K562 (cell line): ENCODE measurements around the gene RDH5. TPM values are rescaled to one million over a fixed set of nuclear protein-coding genes. Genes with fewer than 3 reads are reported as not detected.

Source experiments
- ATAC-seq: fragments of 200-7000 bp; cut with Tn5 transposase; 3 replicates; pipeline ENCODE4 v1.9.1; 2020; ENCODE audit warnings: moderate library complexity
- BruUV-seq: library from RNA; stranded (reverse); fragments of 400-500 nt; replicated peaks from 2 replicates; lab custom pipeline; 2021; lab: Mats Ljungman, UMichigan
- CTCF ChIA-PET: fragments of 300-600 bp; formaldehyde crosslinking; extraction: SDS; loops from one replicate; lab custom pipeline; 2021; ENCODE audit warnings: low intra/inter-chr PET ratio; lab: Yijun Ruan, JAX
- POLR2A ChIA-PET: fragments of 300-600, 350-650 bp; sonication (Branson Sonifier 250); formaldehyde crosslinking; extraction: SDS; loops from one replicate; lab custom pipeline; 2021; ENCODE audit warnings: antibody characterized with exemption, inconsistent platforms; lab: Yijun Ruan, JAX
- DNase-seq, 4 experiments: peaks; one replicate each; pipeline versions ENCODE4 v3.0.0 to v3.0.0-alpha.2; 2011 to 2018; ENCODE audit warnings: low spot score in 3 of 4, mixed read lengths in 3 of 4; ENCODE audit errors: extremely low read depth in 1 of 4
- FAIRE-seq: peaks from 2 replicates; lab custom pipeline; 2011; peaks lifted over from hg19 to GRCh38; lab: Jason Lieb, UNC
- H2AFZ ChIP-seq: 2 replicates; pipeline ENCODE4 v1.6.0; 2011; ENCODE audit warnings: low read depth, low read length, control low read depth, inconsistent platforms
- H3K27ac ChIP-seq: fragments of 200-600 bp; 3 replicates; pipeline ENCODE4 v1.8.0; 2011; ENCODE audit warnings: low read depth, mild to moderate bottlenecking, control low read depth, inconsistent platforms, low read length, moderate library complexity, mixed read lengths; ENCODE audit errors: extremely low read depth
- H3K27me3 ChIP-seq, 2 experiments: fragments of 300-600 bp in 1 of 2; 2 replicates in 1 of 2; 3 replicates in 1 of 2; pipeline versions ENCODE4 v1.6.0 to v1.8.0; 2011; ENCODE audit warnings: inconsistent platforms in 2 of 2, low read length in 2 of 2, mild to moderate bottlenecking in 1 of 2, mixed read lengths in 1 of 2, moderate library complexity in 1 of 2; ENCODE audit not compliant: control insufficient read depth in 2 of 2, insufficient read depth in 2 of 2
- H3K36me3 ChIP-seq: fragments of 300-600 bp; 3 replicates; pipeline ENCODE4 v1.8.0; 2011; ENCODE audit warnings: mild to moderate bottlenecking, low read length, inconsistent platforms; ENCODE audit not compliant: control insufficient read depth, insufficient read depth
- H3K4me1 ChIP-seq, 2 experiments: fragments of 200-600 bp in 1 of 2; replicated peaks in 1 of 2; 2 replicates in 1 of 2; 3 replicates in 1 of 2; pipeline versions ENCODE4 v1.5.1 to v1.8.0; 2011; ENCODE audit warnings: inconsistent platforms in 2 of 2, low read length in 2 of 2, mild to moderate bottlenecking in 1 of 2, mixed read lengths in 1 of 2, moderate library complexity in 1 of 2; ENCODE audit not compliant: control insufficient read depth in 2 of 2, insufficient read depth in 2 of 2
- H3K4me2 ChIP-seq: 2 replicates; pipeline ENCODE4 v1.6.1; 2011; ENCODE audit warnings: low read length, control low read depth, inconsistent platforms, mixed read lengths; ENCODE audit not compliant: insufficient read depth
- H3K4me3 ChIP-seq: fragments of 200-600 bp; sonication (generic), shearing (Covaris generic); 2 replicates; pipeline ENCODE4 v1.5.1; 2016; ENCODE audit warnings: control low read depth, inconsistent platforms
- H3K79me2 ChIP-seq: fragments of 200-600 bp; 3 replicates; pipeline ENCODE4 v1.8.0; 2011; ENCODE audit warnings: low read length, inconsistent platforms; ENCODE audit not compliant: control insufficient read depth, insufficient read depth
- H3K9ac ChIP-seq, 2 experiments: 2 replicates each; pipeline versions ENCODE4 v1.6.0 to v1.6.1; 2011; ENCODE audit warnings: low read depth in 2 of 2, low read length in 2 of 2, control low read depth in 1 of 2, inconsistent platforms in 1 of 2, mild to moderate bottlenecking in 1 of 2, mixed read lengths in 1 of 2; ENCODE audit not compliant: insufficient read depth in 1 of 2
- H3K9me1 ChIP-seq: one replicate; pipeline ENCODE4 v1.6.0; 2011; ENCODE audit warnings: inconsistent platforms, mild to moderate bottlenecking, low read length, moderate library complexity; ENCODE audit not compliant: control insufficient read depth, insufficient read depth
- H3K9me3 ChIP-seq: replicated peaks from 2 replicates; pipeline ENCODE4 v1.5.1; 2011; ENCODE audit warnings: low read depth, low read length, inconsistent platforms; ENCODE audit not compliant: control insufficient read depth, insufficient read depth
- H4K20me1 ChIP-seq: replicated peaks from 2 replicates; pipeline ENCODE4 v1.6.1; 2011; ENCODE audit warnings: low read length, inconsistent platforms, mixed read lengths; ENCODE audit not compliant: control insufficient read depth, insufficient read depth
- CREM ChIP-seq: IDR thresholded peaks from 2 replicates; pipeline ENCODE4 v1.6.1; 2014; ENCODE audit warnings: antibody characterized with exemption, low read depth
- FOXO4 ChIP-seq: fragments of 450-650 bp; formaldehyde crosslinking; IDR thresholded peaks from 2 replicates; pipeline ENCODE4 v1.4.0; 2020; ENCODE audit warnings: mild to moderate bottlenecking, moderate library complexity
- GTF2A2 ChIP-seq: IDR thresholded peaks from 2 replicates; pipeline ENCODE4 v1.6.1; 2016; ENCODE audit warnings: mild to moderate bottlenecking, missing genetic modification characterization, missing compliant biosample characterization
- GTF3C2 ChIP-seq: IDR thresholded peaks from 3 replicates; pipeline ENCODE4 v1.6.1; 2011; ENCODE audit warnings: borderline replicate concordance, mild to moderate bottlenecking, moderate library complexity; ENCODE audit not compliant: insufficient read length; ENCODE audit errors: extremely low read depth
- ILK ChIP-seq: fragments of 450-650 bp; IDR thresholded peaks from 2 replicates; pipeline ENCODE4 v1.6.1; 2016; ENCODE audit warnings: missing genetic modification characterization, low read depth, mild to moderate bottlenecking, missing compliant biosample characterization, moderate library complexity, borderline replicate concordance
- MCM3 ChIP-seq: fragments of 450-650 bp; IDR thresholded peaks from 2 replicates; pipeline ENCODE4 v1.6.1; 2016
- MCM5 ChIP-seq: fragments of 450-650 bp; IDR thresholded peaks from 2 replicates; pipeline ENCODE4 v1.6.1; 2016; ENCODE audit warnings: low read depth
- NFIC ChIP-seq: fragments of 450-650 bp; IDR thresholded peaks from 2 replicates; pipeline ENCODE4 v1.6.1; 2017; ENCODE audit warnings: mild to moderate bottlenecking, inconsistent platforms
- NR4A1 ChIP-seq, 2 experiments: fragments of 250-450 bp in 1 of 2; fragments of 450-650 bp in 1 of 2; sonication (Bioruptor Pico) in 1 of 2; IDR thresholded peaks; 2 replicates each; pipeline versions ENCODE4 v1.4.0 to v1.6.1; 2016 to 2020; ENCODE audit warnings: mild to moderate bottlenecking in 2 of 2, missing compliant biosample characterization in 1 of 2, missing genetic modification characterization in 1 of 2, moderate library complexity in 1 of 2
- POLR2B ChIP-seq: fragments of 450-650 bp; IDR thresholded peaks from 2 replicates; pipeline ENCODE4 v1.6.1; 2018; ENCODE audit warnings: low read depth; ENCODE audit not compliant: partially characterized antibody
- RBM39 ChIP-seq: fragments of 200-400 bp; formaldehyde crosslinking; optimal IDR thresholded peaks from 2 replicates; pipeline ENCODE3; 2018; ENCODE audit warnings: low read depth, low read length
- RNF2 ChIP-seq: sonication (generic); IDR thresholded peaks from 2 replicates; pipeline ENCODE4 v1.6.1; 2016
- YBX1 ChIP-seq: fragments of 450-650 bp; IDR thresholded peaks from 2 replicates; pipeline ENCODE4 v1.7.1; 2016; ENCODE audit warnings: mild to moderate bottlenecking
- ZNF263 ChIP-seq: sonication (generic); formaldehyde crosslinking; IDR thresholded peaks from 2 replicates; pipeline ENCODE4 v1.8.0; 2022; ENCODE audit warnings: mild to moderate bottlenecking, missing genetic modification reagents, borderline replicate concordance
- ZNF274 ChIP-seq: IDR thresholded peaks from 2 replicates; pipeline ENCODE4 v1.6.1; 2011; ENCODE audit warnings: low read depth, mild to moderate bottlenecking, low read length, moderate library complexity, borderline replicate concordance
- ZNF408 ChIP-seq: fragments of 250-450 bp; sonication (Bioruptor Pico); IDR thresholded peaks from 2 replicates; pipeline ENCODE4 v1.4.0; 2020; ENCODE audit warnings: low read depth, mild to moderate bottlenecking, moderate library complexity
- WGBS: fragments of 100-300 bp; shearing (Covaris generic); methylation state at CpG from one replicate; pipeline ENCODE4 v1.1.6; 2016; ENCODE audit warnings: low coverage, mixed read lengths; ENCODE audit not compliant: insufficient coverage; ENCODE audit errors: missing lambda C conversion rate; 5-methylcytosine and 5-hydroxymethylcytosine counted together
- in situ Hi-C: fragments of 300-500 bp; cut with MboI; formaldehyde crosslinking; loops from 4 replicates; pipeline ENCODE4 v1.15.0; 2018; ENCODE audit warnings: inconsistent platforms, mixed read lengths
- intact Hi-C: fragments of 100-400 bp; cut with micrococcal nuclease; formaldehyde crosslinking; loops from 2 replicates; pipeline ENCODE4 v1.14.2; 2022
- polyA plus RNA-seq, 8 experiments: library from polyadenylated mRNA; depleted of rRNA in 4 of 8; stranded (reverse) in 5 of 8; unstranded in 3 of 8; fragments of >200 nt; fragmentation: Nextera tagmentation in 2 of 8; fragmentation: Illumina TruSeq in 1 of 8; extraction: Ambion mirVana in 2 of 8; extraction: Trizol in 1 of 8; gene quantifications; 2 replicates each; pipeline versions ENCODE4 v1.2.1 to v1.2.3, GENCODE V29; 2011 to 2014; ENCODE audit warnings: inconsistent platforms in 1 of 8, missing spikeins in 1 of 8
- total RNA-seq, 7 experiments: library from RNA; depleted of rRNA in 6 of 7; stranded (reverse); fragments of >200 nt in 6 of 7; fragmentation: Illumina TruSeq in 2 of 7; extraction: Trizol in 2 of 7; gene quantifications; 2 replicates each; pipeline versions ENCODE4 v1.2.1 to v1.2.3, GENCODE V29; 2011 to 2021; ENCODE audit warnings: low replicate concordance in 1 of 7
- TF ChIP-seq, protein P1 (sequence below): sonication (generic); formaldehyde crosslinking; IDR thresholded peaks from 2 replicates; pipeline ENCODE4 v1.8.1; 2023; ENCODE audit warnings: mild to moderate bottlenecking, missing genetic modification reagents, moderate library complexity

RDH5 gene
- total and polyA plus RNA-seq, 9 of the 15 experiments (the other 6 are each of a cell fraction or from before 2014, with no cell fraction given), result 0.28 to 2.0 (median 1.1) TPM; not detected in 1

DNA sequence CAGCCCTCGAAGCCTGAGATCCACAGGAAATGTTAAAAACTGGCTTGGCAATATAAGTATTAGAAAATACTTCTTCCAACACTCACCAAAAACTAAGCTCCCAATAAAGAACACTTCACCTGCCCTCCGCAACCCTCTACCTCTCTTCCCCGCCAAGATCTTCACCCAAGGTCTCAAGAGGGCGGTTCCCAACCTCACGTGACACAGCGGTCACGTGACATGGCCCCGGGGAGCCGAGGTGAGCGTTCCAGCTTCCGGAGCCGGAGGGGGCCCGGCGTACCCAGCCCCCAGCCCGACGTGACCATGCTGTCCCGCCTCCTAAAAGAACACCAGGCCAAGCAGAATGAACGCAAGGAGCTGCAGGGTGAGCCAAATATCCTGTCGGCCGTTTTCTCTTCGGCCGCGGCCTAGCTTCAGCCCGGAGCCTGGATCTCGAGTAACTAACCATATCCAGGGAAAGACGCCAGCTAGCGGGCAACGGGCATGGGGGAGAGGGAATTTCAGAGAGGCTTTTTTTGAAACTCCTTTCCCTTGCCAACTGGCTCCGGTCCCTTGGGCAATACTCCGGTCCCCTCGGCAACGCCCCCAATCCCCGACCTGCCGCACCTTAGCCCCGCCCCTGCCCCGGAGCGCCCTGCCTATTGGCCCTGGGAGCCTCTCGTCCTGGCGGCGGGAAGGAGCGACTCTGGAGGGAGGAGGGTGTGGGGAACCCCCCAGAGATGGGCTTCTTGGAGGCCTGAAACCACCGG is 4.2 kb upstream of the RDH5 start, which contains the start of gene BLOC1S1:
TSS of gene BLOC1S1 (plus strand) at position 214 of the 749 bp plus-strand sequence. CDS start at position 220, 6 bp downstream.
- intact Hi-C loops (loop anchor here (1.0 kb wide), 1 partner anchor 12 kb away; no protein-coding TSS in a partner anchor), in situ Hi-C loops (no loop called here)
- peak within 1 kb of the TSS; percentile 98 for H2AFZ ChIP-seq
- CTCF ChIA-PET, result no interaction called here
- no peaks in the 10 kb centered on the region for H3K9me1 ChIP-seq
- BruUV-seq, result TSS peak; percentile 58
- FAIRE-seq, result peak; percentile 85
- peak within 1 kb of the TSS; percentile 82 to 92 for H3K9ac ChIP-seq
- peak; percentile 96 to 98 (median 97) for DNase-seq
- POLR2A ChIA-PET, result interaction anchor here (0.9 to 2.8 kb wide), 5 partner anchors 9 to 281 kb away, joined by 3 to 12 read pairs (median 3); partner anchors contain the start of genes CD63 and SUOX
- WGBS, result 2% methylated on average over 41 of the region's 42 CpGs
- H4K20me1 ChIP-seq, result no peaks in the 10 kb centered on the region; the same call in 1 of the 2 replicates
- no peaks in the 10 kb centered on the region for H3K27me3 ChIP-seq
- peak; percentile 97 for ATAC-seq
- H3K4me2 ChIP-seq, result peak within 1 kb of the TSS; percentile 90
- peak within 1 kb of the TSS; percentile 84 for H3K4me3 ChIP-seq
- H3K27ac ChIP-seq, result peak within 1 kb of the TSS; percentile 88
- peaks cover 6% of the 10 kb centered on the region; the same call in 2 of the 3 replicates for H3K79me2 ChIP-seq
- H3K36me3 ChIP-seq, result no peaks in the 10 kb centered on the region; the same call in 2 of the 3 replicates
- H3K4me1 ChIP-seq, result peaks cover 18 to 26% of the 10 kb centered on the region in 2 experiments; a peak in 4 of 5 replicates
- no peaks in the 10 kb centered on the region for H3K9me3 ChIP-seq
- TF ChIP-seq CREM (peak; percentile 48; the same call in 1 of the 2 replicates), ZNF263 (peak; percentile 35; the same call in 1 of the 2 replicates), FOXO4 (CRISPR knock-in tag) (no peak), NFIC (peak; percentile 57), RNF2 (peak; percentile 77), NR4A1 (CRISPR knock-in tag; IDR thresholded peaks at IDR 0.05) (no peak), NR4A1 (tag; IDR thresholded peaks at IDR 0.05) (no peak), ILK (no peak), MCM3 (no peak), ZNF408 (CRISPR knock-in tag) (no peak), ZNF274 (no peak), RBM39 (no peak), GTF2A2 (tag) (no peak), MCM5 (no peak), POLR2B (peak; percentile 49), YBX1 (no peak), GTF3C2 (no peak)
- TF ChIP-seq, protein P1, sequence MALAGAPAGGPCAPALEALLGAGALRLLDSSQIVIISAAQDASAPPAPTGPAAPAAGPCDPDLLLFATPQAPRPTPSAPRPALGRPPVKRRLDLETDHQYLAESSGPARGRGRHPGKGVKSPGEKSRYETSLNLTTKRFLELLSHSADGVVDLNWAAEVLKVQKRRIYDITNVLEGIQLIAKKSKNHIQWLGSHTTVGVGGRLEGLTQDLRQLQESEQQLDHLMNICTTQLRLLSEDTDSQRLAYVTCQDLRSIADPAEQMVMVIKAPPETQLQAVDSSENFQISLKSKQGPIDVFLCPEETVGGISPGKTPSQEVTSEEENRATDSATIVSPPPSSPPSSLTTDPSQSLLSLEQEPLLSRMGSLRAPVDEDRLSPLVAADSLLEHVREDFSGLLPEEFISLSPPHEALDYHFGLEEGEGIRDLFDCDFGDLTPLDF (CRISPR knock-in tag), result no peak; the same call in 1 of the 2 replicates
